ENCODE data around the gene IL20RA.

IL20RA gene

DNA sequence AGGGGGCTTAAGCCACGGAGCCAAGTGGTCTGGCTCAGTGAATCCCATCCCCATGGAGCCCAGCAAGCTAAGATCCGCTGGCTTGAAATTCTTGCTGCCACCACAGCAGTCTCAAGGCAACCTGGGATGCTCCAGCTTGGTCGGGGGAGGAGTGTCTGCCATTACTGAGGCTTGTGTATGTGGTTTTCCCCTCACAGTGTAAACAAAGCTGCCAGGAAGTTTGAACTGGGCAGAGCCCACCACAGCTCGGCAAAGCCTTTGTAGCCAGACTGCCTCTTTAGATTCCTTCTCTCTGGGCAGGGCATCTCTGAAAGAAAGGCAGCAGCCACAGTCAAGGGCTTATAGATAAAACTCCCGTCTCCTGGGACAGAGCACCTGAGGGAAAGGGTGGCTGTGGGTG lies 25.5 kb upstream of the IL20RA start:
- no peak for DNase-seq (ENCODE audit: low read depth in 1 of 2, low spot score in 1 of 2)
- in situ Hi-C loops (cut with HindIII; ENCODE audit: low pct_unique_long_range_greater_than_20kb, low sequenced_read_pairs), result no loop called here
- no peak for TF ChIP-seq JUND (IDR thresholded peaks at IDR 0.05; ENCODE audit: low read depth)

DNA sequence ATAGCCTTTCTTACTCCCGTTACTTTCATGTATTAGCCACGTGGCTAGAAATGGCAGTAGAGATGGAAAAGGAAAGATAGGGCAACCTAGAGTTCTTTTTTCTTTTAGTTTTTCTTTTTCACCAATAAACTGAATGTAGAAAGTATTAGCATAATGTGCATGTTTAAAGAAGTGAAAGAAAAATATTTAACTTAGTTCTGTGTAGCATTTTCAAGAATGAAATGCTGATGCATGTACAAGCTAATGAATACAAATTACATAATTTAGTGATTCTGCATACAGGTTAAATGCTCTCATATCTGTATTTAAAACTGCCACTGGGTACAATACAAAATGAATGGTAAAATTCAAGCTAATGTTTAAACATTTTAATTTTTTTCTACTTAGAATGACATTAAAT lies 22.6 kb upstream of the IL20RA start:
- in situ Hi-C loops (cut with HindIII; ENCODE audit: low pct_unique_long_range_greater_than_20kb, low sequenced_read_pairs), result no loop called here
- TF ChIP-seq JUND (IDR thresholded peaks at IDR 0.05; ENCODE audit: low read depth), result no peak
- DNase-seq (ENCODE audit: low read depth in 1 of 2, low spot score in 1 of 2), result no peak

DNA sequence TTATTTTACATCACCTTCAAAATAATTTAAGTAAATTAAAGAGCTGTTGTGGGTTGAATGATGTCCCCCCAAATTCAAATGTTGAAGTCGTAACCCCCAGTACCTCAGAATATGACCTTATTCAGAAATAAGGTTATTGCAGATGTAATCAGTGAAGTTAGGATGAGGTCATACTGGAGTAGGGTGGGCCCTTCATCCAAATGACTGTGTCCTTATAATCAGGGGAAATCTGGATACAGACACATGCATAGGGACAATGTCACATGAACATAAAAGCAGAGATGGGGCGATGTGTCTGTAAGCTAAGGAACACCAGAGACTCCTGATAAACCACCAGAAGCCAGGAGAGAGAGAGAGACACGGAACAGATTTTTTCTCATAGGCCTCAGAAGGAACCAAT lies 13.3 kb upstream of the IL20RA start:
- in situ Hi-C loops (cut with HindIII; ENCODE audit: low pct_unique_long_range_greater_than_20kb, low sequenced_read_pairs), result no loop called here
- DNase-seq (ENCODE audit: low read depth in 1 of 2, low spot score in 1 of 2), result no peak
- TF ChIP-seq JUND (IDR thresholded peaks at IDR 0.05; ENCODE audit: low read depth), result no peak

DNA sequence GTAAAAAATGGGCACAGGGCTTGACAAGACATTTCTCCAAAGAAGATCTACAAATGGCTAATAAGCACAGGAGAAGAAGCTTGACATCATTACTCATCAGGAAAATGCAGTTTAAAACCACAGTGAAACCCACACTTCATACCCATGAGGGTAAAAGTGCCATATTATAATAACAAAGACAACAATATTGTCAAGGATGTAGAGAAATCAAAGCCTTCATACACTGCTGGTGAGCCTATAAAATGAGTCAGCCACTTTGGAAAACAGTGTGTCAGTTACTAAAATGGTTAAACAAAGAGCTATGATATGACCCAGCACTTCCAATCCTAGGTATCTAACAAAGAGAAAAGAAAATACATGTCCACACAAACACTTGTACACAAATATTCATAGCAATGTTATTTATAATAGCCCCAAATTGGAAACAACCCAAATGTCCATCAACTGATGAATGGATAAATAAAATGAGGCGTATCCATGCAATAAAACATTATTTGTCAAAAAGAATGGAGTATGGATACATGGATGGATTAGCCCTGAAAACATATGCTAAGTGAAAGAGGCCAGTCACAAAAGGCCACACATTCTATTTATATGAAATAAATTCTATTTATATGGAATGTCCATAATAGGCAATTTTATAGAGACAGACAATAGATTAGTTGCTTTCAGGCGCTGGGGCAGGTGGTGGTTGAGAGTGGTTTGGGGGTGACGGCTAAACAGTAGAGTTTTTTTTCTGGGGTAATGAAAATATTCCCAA lies 11.5 kb upstream of the IL20RA start:
- no peak for DNase-seq (ENCODE audit: low read depth in 1 of 2, low spot score in 1 of 2)
- TF ChIP-seq JUND (IDR thresholded peaks at IDR 0.05; ENCODE audit: low read depth), result no peak
- in situ Hi-C loops (cut with HindIII; ENCODE audit: low pct_unique_long_range_greater_than_20kb, low sequenced_read_pairs), result no loop called here

DNA sequence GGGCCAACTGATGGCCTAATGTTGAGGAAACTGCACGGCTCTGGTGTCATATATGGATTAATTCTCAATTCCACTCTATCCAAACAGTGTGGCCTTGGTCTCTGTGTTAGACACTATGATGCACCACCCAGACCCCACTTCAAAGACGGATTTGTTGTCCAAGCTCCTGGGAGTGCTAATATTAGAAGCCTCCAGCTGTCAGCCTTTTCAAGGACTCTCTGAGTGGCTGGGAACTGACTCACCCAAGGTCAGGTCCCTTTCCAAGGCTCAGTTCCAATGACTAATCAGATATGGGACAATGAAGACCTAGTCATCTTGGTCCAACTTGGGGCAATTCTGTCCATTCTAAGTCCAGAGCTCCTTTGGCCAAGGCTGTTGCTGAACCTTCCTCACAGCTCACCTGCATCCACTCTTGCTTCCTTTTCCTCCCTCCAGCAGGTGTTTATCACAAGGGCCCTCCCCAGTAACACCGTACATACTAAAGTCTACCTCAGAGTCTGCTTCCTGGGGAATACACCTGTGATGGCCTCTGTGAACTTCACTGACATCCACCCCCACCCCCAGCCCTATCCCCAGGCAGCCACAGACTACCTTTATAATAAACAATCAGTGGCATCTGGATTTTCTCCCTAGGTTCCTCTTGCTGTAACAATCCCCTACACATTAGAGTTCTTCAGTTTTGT lies 7.2 kb upstream of the IL20RA start:
- DNase-seq (ENCODE audit: low read depth in 1 of 2, low spot score in 1 of 2), result no peak
- in situ Hi-C loops (cut with HindIII; ENCODE audit: low pct_unique_long_range_greater_than_20kb, low sequenced_read_pairs), result no loop called here

DNA sequence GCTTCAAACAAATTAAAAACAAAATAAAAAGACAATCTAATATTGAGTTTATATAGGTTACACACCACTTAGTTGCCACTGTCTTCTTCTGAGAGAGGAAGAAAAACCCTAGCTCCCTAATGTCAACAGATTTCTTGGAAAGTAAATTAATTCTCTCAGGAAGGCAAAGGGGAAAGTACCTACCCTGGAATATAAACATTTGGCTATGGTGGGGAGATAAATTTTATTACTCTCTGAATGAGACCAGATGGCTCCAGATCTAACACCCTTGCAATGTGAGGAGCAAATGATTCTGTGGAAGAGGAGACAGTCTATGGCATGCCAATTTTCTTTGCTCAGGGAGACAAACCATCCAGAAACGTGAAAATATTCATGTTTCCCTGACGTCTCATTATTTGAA lies 4.3 kb upstream of the IL20RA start:
- in situ Hi-C loops (cut with HindIII; ENCODE audit: low pct_unique_long_range_greater_than_20kb, low sequenced_read_pairs), result no loop called here
- DNase-seq (ENCODE audit: low read depth in 1 of 2, low spot score in 1 of 2), result no peak
- TF ChIP-seq JUND (IDR thresholded peaks at IDR 0.05; ENCODE audit: low read depth), result no peak

More for the DNA sequence above, 7.2 kb upstream of the IL20RA start:
- no peak for TF ChIP-seq JUND (IDR thresholded peaks at IDR 0.05; ENCODE audit: low read depth)

DNA sequence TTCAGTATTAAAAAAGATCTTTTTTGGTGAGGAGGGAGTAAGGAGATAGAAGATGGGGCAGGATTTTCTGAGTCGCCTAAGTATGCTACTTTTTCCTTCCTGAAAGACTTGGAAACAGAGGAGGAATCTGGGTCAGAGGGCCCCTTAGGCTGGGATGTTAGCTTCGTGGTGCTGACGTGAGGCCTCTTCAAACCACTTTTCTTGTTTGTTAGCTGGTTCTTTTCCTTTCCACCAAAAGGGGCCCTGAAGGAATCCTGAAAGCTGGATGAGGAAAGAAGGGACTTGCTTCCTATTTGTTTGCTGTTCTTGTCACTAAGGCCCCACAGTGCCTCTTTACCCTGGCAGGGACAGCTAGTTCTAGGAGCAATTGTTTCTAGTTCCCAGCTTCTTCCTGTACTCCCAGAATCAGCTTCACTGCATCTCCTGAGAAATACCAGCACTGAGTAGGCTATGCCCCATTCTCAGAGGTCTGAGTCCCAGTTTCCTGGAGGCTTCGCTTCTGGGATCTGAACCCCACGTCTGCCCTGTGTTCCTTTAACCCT lies 2.2 kb upstream of the IL20RA start:
- in situ Hi-C loops (cut with HindIII; ENCODE audit: low pct_unique_long_range_greater_than_20kb, low sequenced_read_pairs), result no loop called here
- DNase-seq (ENCODE audit: low read depth in 1 of 2, low spot score in 1 of 2), result peak in 1 of 2 experiments; percentile 23
- TF ChIP-seq JUND (IDR thresholded peaks at IDR 0.05; ENCODE audit: low read depth), result no peak

DNA sequence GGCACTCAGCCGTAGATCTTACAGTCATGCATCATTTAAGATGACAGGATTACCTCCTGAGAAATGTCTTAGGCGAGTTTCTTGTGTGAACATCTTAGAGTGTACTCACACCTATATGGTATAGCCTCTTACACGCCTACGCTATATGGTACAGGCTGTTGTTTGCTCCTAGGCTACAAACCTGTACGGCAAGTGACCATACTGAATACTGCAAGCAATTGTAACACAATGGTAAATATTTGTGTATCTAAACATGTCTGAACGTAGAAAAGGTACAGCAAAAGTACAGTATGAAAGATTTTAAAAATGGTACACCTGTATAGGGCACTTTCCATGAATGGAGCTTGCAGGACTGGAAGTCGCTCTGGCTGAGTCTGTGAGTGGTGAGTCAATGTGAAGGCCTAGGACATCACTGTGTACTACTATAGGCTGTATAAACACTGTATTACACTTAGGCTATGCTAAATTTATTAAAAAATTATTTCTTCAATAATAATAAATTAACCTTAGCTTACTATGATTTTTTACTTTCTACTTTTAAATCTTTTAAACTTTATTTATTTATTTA lies 541 bp upstream of the IL20RA start:
- DNase-seq (ENCODE audit: low read depth in 1 of 2, low spot score in 1 of 2), result peak in 1 of 2 experiments; percentile 74
- no peak for TF ChIP-seq JUND (IDR thresholded peaks at IDR 0.05; ENCODE audit: low read depth)
- in situ Hi-C loops (cut with HindIII; ENCODE audit: low pct_unique_long_range_greater_than_20kb, low sequenced_read_pairs), result no loop called here

DNA sequence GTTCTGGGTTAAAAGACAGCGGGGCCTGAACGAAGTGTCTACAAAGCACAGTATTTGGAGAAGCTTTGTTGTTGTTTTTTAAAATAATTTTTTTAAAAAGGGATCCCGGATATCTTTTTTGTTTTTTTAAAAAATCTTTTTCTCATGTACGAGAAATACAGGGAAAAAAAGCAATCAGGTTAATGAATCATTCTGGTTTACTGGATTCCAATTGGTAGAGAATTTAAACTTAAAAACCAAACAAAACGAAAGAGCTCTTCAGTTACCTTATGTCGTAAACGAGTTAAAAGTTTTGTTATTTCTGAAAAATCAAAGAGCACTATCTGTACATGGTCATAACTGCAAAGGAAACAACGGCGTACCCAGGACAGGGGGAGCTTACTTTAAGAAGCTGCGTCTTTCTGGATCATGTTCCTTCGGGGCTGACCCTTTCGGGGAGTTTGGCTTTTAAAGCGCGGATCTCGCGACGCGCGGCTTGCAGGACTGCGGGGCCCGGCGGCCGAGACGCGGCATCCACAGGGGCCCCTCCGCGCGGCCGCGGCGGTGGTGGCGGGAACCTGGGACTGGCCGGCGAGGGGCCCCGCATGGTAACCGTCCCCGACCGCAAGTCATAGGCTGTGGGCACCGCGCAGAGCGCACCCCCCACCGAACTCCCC lies 927 bp downstream of the IL20RA start:
- peak in 1 of 2 experiments; percentile 68 for DNase-seq (ENCODE audit: low read depth in 1 of 2, low spot score in 1 of 2)
- in situ Hi-C loops (cut with HindIII; ENCODE audit: low pct_unique_long_range_greater_than_20kb, low sequenced_read_pairs), result no loop called here
- no peak for TF ChIP-seq JUND (IDR thresholded peaks at IDR 0.05; ENCODE audit: low read depth)

DNA sequence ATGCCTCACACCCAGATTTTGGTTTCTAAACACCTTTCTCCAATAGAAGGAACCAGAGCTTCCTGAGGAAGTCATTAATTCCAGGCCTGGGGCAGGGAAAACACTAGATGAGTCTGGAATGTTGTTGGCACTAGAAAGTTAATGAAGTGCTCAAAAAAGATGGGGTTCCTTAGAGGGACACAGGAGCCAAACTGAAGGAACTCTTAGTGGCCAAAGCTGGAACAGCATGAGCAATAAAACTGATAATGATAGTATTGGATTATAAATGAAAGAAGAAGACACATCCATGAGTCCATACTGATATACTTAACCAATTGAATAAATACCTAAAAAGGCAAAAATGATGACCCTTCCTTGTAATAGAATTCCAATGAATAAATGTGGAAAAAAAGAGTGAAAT lies 4.4 kb downstream of the IL20RA start:
- no peak for TF ChIP-seq JUND (IDR thresholded peaks at IDR 0.05; ENCODE audit: low read depth)
- DNase-seq (ENCODE audit: low read depth in 1 of 2, low spot score in 1 of 2), result no peak
- in situ Hi-C loops (cut with HindIII; ENCODE audit: low pct_unique_long_range_greater_than_20kb, low sequenced_read_pairs), result no loop called here

DNA sequence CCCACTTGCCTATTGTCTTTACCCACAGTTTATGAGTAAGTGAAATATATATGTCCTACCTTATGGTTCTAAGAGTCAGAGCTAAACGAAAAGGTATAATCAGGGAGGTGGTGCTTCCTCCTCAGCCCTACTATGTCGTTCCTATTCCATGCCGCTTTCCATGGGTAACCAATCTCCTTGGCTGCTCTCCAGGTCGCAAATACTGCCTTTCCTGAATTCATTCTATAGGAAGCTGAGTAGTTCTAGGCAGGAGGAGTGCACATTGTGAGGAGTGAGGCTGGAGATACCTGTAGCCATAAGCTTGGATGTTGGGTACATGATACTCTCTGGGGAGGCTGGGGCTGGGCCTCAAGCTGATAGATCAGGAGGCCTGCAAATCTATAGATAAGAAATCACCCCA lies 5.8 kb downstream of the IL20RA start:
- no peak for DNase-seq (ENCODE audit: low read depth in 1 of 2, low spot score in 1 of 2)
- no peak for TF ChIP-seq JUND (IDR thresholded peaks at IDR 0.05; ENCODE audit: low read depth)
- in situ Hi-C loops (cut with HindIII; ENCODE audit: low pct_unique_long_range_greater_than_20kb, low sequenced_read_pairs), result no loop called here

DNA sequence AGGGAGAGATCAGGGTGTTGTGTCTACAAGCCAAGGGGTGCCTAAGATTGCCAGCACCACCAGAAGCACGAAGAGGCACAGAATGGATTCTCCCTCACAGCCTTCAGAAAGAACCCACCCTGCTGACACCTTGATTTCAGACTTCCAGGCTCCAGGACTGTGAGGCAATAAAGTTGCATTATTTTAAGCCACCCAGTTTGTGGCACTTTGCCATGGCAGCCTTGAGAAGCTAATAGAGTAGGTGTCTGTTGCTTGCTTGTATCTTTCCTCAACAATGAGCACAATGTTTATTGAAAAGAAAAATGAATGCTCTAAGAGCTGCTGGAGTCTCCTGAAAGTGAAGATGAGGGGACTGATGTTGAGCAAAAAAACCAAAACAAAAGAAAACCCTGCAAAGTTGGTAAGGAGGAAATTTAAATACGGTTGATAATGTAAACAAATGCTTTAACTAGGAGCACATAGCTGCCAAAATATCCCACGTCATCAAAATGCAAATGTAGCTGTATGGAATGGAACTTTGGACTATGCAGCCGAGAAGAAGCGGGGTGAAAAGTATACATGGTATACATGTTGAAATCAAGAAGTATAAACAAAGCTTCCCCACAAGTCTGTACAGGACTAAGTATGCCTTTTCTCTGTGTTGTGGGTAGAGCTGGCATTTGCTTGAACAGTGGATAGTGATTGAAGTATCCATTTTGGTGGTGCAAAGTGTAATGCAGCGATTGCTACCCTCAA lies 8.0 kb downstream of the IL20RA start:
- no peak for TF ChIP-seq JUND (IDR thresholded peaks at IDR 0.05; ENCODE audit: low read depth)
- in situ Hi-C loops (cut with HindIII; ENCODE audit: low pct_unique_long_range_greater_than_20kb, low sequenced_read_pairs), result no loop called here
- peak in 1 of 2 experiments; percentile 39 for DNase-seq (ENCODE audit: low read depth in 1 of 2, low spot score in 1 of 2)

Measured in T47D (cell line).